T-helper 17 cell (primary cell): ENCODE results near the gene PLXNC1. TPM values are rescaled to one million over a fixed set of nuclear protein-coding genes. Genes with fewer than 3 reads are reported as not detected.

Experiments used
- ATAC-seq: fragments of 150-1000 bp; cut with Tn5 transposase; 2 replicates; pipeline ENCODE4 v1.10.0; 2021; ENCODE audit warnings: mild to moderate bottlenecking, moderate library complexity
- DNase-seq, 3 donors: peaks; one replicate each; pipeline versions ENCODE4 v3.0.0 to v3.0.0-alpha.2; 2020 to 2021
- H3K9me3 ChIP-seq: one replicate; pipeline ENCODE4 v1.7.0; 2013; ENCODE audit warnings: low read length, mild to moderate bottlenecking; ENCODE audit not compliant: control insufficient read depth, poor library complexity, severe bottlenecking
- H3K27ac Mint-ChIP-seq: one replicate; pipeline ENCODE4 v1.8.0; 2022; ENCODE audit warnings: mild to moderate bottlenecking, moderate library complexity, mixed read lengths
- H3K27me3 Mint-ChIP-seq: one replicate; pipeline ENCODE4 v1.8.0; 2022; ENCODE audit warnings: mixed read lengths
- H3K36me3 Mint-ChIP-seq: one replicate; pipeline ENCODE4 v1.8.0; 2022; ENCODE audit warnings: low read depth, mixed read lengths
- H3K4me1 Mint-ChIP-seq: one replicate; pipeline ENCODE4 v1.8.0; 2022; ENCODE audit warnings: mild to moderate bottlenecking, mixed read lengths
- H3K4me3 Mint-ChIP-seq: one replicate; pipeline ENCODE4 v1.8.0; 2022; ENCODE audit warnings: mild to moderate bottlenecking, moderate library complexity, mixed read lengths
- total RNA-seq, 4 donors: library from RNA in 2 of 4; stranded (reverse) in 2 of 4; gene quantifications; one replicate each; pipeline ENCODE4 v1.2.3 and lab custom pipeline; 2022 to 2026

Gene PLXNC1
- total RNA-seq, 2 donors from 2014 or later: 26.5 to 30.6 TPM

DNA sequence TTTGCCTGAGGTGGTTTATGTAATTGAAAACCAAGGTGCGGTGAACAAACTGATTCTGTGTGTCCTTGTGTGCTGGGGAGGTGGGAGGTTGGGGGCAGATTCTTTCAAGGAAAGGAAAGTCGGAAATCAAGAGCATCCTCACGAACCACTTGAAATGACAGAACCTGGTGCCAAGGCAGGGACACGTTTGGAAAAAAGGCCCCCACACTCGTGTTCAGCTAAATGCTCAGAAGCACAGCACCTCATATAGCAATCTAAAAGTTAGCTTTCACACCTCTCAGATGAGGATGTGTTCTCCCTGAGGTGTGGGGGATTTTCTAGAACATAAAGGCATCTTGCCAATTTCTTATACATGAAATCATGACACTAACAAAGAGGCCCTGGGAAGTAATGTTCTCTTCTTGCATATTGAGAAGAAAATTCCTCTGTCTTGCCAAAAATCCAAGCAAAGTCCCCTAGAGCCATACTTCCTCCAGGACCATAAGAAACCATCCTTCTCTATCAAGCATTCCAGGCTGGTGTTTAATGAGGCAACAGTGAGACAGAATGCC, 119.6 kb downstream of the PLXNC1 start:
- H3K4me1 Mint-ChIP-seq: peaks cover 29% of the 10 kb centered on the region

DNA sequence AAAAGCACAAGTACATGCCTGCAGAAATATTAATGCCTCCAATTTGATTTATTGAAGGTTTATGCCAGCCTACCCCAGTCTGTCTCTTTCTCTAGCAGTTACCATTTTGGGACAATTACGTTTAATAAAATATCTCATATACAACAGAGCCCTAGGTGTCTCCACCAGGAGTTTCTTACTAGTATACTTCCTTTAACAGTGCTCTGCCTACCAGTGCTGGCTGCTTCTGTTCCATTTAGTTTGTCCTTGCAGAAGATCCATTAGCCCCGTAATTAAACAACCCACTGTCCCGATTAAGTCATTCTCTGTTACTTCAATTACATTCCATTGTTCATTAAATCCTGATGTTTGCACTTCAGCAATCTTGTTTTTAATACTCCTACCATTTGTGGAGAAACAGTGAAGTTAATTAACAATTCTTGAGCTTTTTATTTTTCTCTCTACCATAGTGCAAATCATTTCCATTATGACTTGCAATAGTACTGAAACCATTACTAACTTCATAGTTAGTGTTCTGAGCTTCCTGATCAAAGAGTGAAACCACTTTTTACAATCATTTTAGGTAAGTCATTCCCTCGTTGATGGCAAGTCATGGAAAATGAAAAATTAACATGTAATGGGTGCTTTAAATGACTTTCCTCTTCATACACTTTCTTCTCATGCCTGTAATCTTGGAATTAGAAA, 121.1 kb downstream of the PLXNC1 start:
- DNase-seq (no peak), ATAC-seq (no peak)
- peaks cover 7% of the 10 kb centered on the region for H3K36me3 Mint-ChIP-seq
- peaks cover 25% of the 10 kb centered on the region for H3K4me1 Mint-ChIP-seq
- no peak overlapping the region for H3K4me3 Mint-ChIP-seq
- no peaks in the 10 kb centered on the region for H3K27me3 Mint-ChIP-seq
- H3K27ac Mint-ChIP-seq: no peak overlapping the region
- H3K9me3 ChIP-seq: no peaks in the 10 kb centered on the region

More for the DNA sequence above, 119.6 kb downstream of the PLXNC1 start:
- peaks cover 7% of the 10 kb centered on the region for H3K36me3 Mint-ChIP-seq
- no peak overlapping the region for H3K27ac Mint-ChIP-seq
- DNase-seq (no peak), ATAC-seq (no peak)
- H3K4me3 Mint-ChIP-seq: no peak overlapping the region
- no peaks in the 10 kb centered on the region for H3K9me3 ChIP-seq
- no peaks in the 10 kb centered on the region for H3K27me3 Mint-ChIP-seq

- no peaks in the 10 kb centered on the region for H3K9me3 ChIP-seq
- H3K4me3 Mint-ChIP-seq: no peak overlapping the region
- H3K27ac Mint-ChIP-seq: no peak overlapping the region
- peaks cover 25% of the 10 kb centered on the region for H3K4me1 Mint-ChIP-seq
- H3K27me3 Mint-ChIP-seq: no peaks in the 10 kb centered on the region
- no peak for ATAC-seq
- DNase-seq: no peak
- peaks cover 3% of the 10 kb centered on the region for H3K36me3 Mint-ChIP-seq
Measured at GRCh38 chr12:94271351-94271750, 123.0 kb downstream of the PLXNC1 start.

DNA sequence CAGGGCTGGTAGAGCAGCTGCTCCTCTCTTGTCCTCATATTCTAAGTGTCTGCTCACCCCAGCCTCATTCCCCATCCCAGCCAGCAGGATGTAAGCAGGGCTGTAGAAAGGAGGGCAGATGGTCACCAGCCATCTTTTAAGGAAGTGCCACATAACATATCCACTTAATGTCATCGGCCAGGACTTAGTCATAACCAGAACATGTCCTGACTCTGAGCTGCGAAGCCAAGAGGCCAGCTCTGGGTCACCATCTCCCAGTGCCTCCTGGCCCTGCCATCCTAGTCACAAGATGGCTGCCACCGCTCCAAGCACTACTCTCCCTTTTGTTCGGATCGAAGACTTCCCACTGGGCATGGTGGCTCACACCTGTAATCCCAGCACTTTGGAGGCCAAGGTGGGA, 123.9 kb downstream of the PLXNC1 start:
- ATAC-seq (no peak), DNase-seq (no peak)
- peaks cover 23% of the 10 kb centered on the region for H3K4me1 Mint-ChIP-seq
- no peaks in the 10 kb centered on the region for H3K27me3 Mint-ChIP-seq
- H3K4me3 Mint-ChIP-seq: no peak overlapping the region
- H3K27ac Mint-ChIP-seq: no peak overlapping the region
- H3K36me3 Mint-ChIP-seq: no peaks in the 10 kb centered on the region
- H3K9me3 ChIP-seq: no peaks in the 10 kb centered on the region

- Mint-ChIP-seq H3K4me3 (no peak overlapping the region), H3K4me1 (peaks cover 19% of the 10 kb centered on the region), H3K36me3 (peaks cover 3% of the 10 kb centered on the region), H3K27me3 (no peaks in the 10 kb centered on the region), H3K27ac (no peak overlapping the region)
- DNase-seq: no peak
- H3K9me3 ChIP-seq: no peaks in the 10 kb centered on the region
- ATAC-seq: no peak
Measured at GRCh38 chr12:94273272-94273671, 124.9 kb downstream of the PLXNC1 start.

DNA sequence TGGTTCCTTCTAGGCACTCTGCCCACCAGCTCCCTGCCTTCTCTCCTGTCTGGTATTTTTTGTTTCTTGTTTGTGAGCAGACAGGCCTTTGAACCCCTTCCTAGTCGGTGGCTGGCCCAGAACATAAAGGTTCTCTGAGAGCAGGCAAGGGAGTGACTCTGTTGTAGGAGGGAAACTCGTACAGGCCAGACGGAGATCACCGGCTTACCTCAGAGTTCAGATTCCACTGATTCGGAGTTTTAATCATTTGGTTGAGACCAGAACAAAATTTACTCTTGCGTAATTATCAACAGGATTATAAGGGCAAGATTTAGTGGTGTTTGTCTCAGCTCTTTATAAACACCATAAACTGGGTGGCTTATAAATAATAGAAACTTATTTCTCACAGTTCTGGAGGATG, 128.3 kb downstream of the PLXNC1 start:
- DNase-seq (no peak), ATAC-seq (no peak)
- Mint-ChIP-seq H3K36me3 (peaks cover 6% of the 10 kb centered on the region), H3K27me3 (no peaks in the 10 kb centered on the region), H3K4me3 (no peak overlapping the region), H3K4me1 (peaks cover 6% of the 10 kb centered on the region), H3K27ac (peak overlapping the region; percentile 8)
- H3K9me3 ChIP-seq: no peaks in the 10 kb centered on the region

- no peak for ATAC-seq
- DNase-seq: no peak
- Mint-ChIP-seq H3K27ac (peak overlapping the region; percentile 8), H3K27me3 (no peaks in the 10 kb centered on the region), H3K4me3 (no peak overlapping the region), H3K36me3 (peaks cover 6% of the 10 kb centered on the region), H3K4me1 (peaks cover 13% of the 10 kb centered on the region)
- no peaks in the 10 kb centered on the region for H3K9me3 ChIP-seq
Measured at GRCh38 chr12:94277426-94278000, 129.1 kb downstream of the PLXNC1 start.

GRCh38 chr12:94280063-94280462, 131.7 kb downstream of the PLXNC1 start:
- peaks cover 30% of the 10 kb centered on the region for H3K4me1 Mint-ChIP-seq
- H3K4me3 Mint-ChIP-seq: no peak overlapping the region
- H3K27ac Mint-ChIP-seq: no peak overlapping the region
- no peaks in the 10 kb centered on the region for H3K9me3 ChIP-seq
- no peak for ATAC-seq
- DNase-seq: no peak
- H3K27me3 Mint-ChIP-seq: no peaks in the 10 kb centered on the region
- H3K36me3 Mint-ChIP-seq: peaks cover 9% of the 10 kb centered on the region

GRCh38 chr12:94282675-94283074, 134.3 kb downstream of the PLXNC1 start:
- peak; percentile 19 to 43 (median 38) for DNase-seq
- no peaks in the 10 kb centered on the region for H3K27me3 Mint-ChIP-seq
- no peaks in the 10 kb centered on the region for H3K9me3 ChIP-seq
- ATAC-seq: peak; percentile 94
- H3K27ac Mint-ChIP-seq: peak overlapping the region; percentile 98
- peak overlapping the region; percentile 90 for H3K4me3 Mint-ChIP-seq
- H3K4me1 Mint-ChIP-seq: peaks cover 30% of the 10 kb centered on the region
- peaks cover 9% of the 10 kb centered on the region for H3K36me3 Mint-ChIP-seq

DNA sequence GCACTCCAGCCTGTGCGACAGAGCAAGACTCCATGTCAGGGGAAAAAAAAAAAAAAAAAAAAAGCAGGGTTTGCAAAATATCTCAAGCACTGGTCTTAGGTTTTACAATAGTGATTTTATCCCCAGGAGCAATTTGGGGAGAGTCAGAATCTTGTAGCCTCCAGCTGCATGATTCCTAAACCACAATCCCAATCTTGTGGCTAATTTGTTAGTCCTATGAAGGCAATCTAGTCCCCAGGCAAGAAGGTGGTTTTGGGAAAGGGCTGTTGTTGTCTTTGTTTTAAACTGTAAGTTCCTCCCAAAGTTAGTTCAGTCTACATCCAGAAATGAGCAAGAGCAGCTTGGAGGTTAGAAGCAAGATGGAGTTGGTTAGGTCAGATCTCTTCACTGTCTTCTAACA, 135.7 kb downstream of the PLXNC1 start:
- no peaks in the 10 kb centered on the region for H3K9me3 ChIP-seq
- Mint-ChIP-seq H3K4me3 (peak overlapping the region; percentile 19), H3K27ac (peak overlapping the region; percentile 98), H3K36me3 (peaks cover 6% of the 10 kb centered on the region), H3K4me1 (peaks cover 30% of the 10 kb centered on the region), H3K27me3 (no peaks in the 10 kb centered on the region)
- ATAC-seq (no peak), DNase-seq (no peak)

DNA sequence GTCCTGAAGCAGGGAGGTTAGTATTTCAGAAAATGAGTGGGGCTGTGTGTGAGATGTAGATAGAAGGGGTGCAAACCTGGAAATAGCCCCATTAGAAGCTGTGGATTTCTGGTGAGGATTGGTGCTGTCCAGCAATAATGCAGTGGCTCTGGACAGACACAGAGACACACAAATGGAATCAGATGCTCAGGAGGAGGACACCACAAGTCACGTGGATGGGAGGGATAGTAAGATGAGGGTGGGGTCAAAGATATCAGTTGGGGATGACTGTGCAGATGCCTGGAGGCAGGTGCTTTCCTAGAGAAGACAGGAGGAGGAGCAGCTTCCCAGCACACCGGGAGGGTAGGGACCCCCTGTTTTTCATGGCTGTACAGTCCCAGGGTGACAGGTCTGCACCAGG, 136.5 kb downstream of the PLXNC1 start:
- Mint-ChIP-seq H3K27me3 (no peaks in the 10 kb centered on the region), H3K27ac (peak overlapping the region; percentile 72), H3K4me3 (no peak overlapping the region), H3K36me3 (peaks cover 6% of the 10 kb centered on the region), H3K4me1 (peaks cover 29% of the 10 kb centered on the region)
- ATAC-seq: no peak
- DNase-seq: no peak
- no peaks in the 10 kb centered on the region for H3K9me3 ChIP-seq

DNA sequence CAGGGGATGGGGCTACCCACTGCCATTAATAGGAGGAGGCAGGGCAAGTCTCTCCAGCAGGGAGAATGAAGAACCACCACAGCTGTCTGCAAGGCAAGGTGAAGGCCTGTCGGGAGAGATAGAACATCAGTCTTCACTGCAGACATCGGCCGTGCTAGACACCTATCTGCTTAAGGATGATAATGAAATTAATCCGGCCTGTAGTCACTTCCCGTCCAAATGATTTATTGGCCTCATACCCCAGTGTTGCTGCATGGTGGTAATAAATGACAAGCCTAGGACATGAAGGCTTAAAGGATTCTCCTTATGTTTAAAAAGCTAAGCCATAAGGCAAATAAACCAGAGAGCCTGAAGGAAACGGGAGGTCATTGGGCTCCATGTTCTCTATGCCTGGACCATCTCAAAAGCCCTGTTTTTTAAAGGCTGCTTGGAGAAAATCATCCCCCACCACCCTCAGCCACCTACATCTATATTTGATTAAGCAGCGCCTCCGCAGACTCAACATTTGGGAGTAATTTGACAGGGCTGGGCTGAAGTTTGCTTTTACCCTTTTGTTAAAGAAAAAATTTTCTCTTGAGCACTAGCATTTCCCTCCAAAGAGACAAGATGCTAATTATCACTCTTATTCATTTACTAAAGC, 137.7 kb downstream of the PLXNC1 start:
- H3K36me3 Mint-ChIP-seq: peaks cover 3% of the 10 kb centered on the region
- H3K27me3 Mint-ChIP-seq: no peaks in the 10 kb centered on the region
- no peaks in the 10 kb centered on the region for H3K9me3 ChIP-seq
- peak overlapping the region; percentile 72 for H3K27ac Mint-ChIP-seq
- no peak overlapping the region for H3K4me3 Mint-ChIP-seq
- DNase-seq (no peak), ATAC-seq (no peak)
- peaks cover 30% of the 10 kb centered on the region for H3K4me1 Mint-ChIP-seq

DNA sequence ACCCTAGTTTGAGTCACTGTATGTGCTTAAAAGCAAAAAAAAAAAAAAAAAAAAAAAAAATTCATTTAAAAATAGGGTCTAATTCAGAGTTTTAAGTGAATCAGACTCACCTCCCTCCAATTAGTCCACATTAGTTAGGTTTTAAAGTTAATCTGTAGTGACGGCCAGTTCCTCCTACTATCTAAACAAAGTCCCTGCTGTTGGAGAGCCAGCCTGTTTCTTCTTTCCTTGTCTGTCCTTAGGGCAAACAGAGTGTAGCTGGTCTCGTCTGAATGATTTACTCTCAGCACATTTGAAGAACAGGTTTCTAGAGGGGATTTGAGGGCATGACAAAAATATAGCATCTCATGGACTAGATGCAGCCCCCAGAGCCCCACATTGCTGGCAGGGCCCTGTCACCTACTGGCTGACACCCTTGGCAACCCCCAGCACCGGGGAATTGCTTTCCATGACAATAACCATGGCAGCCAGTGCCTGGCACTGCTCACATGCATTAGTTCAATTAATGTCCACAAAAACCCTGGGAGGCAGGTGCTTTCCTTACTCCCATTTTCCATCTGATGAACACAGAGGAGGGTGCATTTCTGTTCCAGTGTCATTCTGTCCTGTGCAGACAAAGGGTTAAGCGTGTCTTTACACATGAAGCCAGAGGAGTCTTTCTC, 138.3 kb downstream of the PLXNC1 start:
- ATAC-seq: no peak
- H3K9me3 ChIP-seq: no peaks in the 10 kb centered on the region
- no peaks in the 10 kb centered on the region for H3K27me3 Mint-ChIP-seq
- DNase-seq: no peak
- H3K4me3 Mint-ChIP-seq: no peak overlapping the region
- peaks cover 30% of the 10 kb centered on the region for H3K4me1 Mint-ChIP-seq
- H3K36me3 Mint-ChIP-seq: peaks cover 3% of the 10 kb centered on the region
- peak overlapping the region; percentile 14 for H3K27ac Mint-ChIP-seq
